ENCODE data around the gene NKPD1.

The NKPD1 gene

GRCh38 chr19:45160870-45161737 lies at the start of gene NKPD1:
NKPD1 (minus strand) TSS chr19:45160982; CDS start chr19:45160150, 832 bp downstream.
- DNase-seq = no peak

- no peak for DNase-seq
These were observed 45.5 kb upstream of the NKPD1 start for GRCh38 chr19:45206328-45206727.

- DNase-seq = no peak
These were observed 45.0 kb upstream of the NKPD1 start for GRCh38 chr19:45205810-45206209.

GRCh38 chr19:45202637-45203036 lies 41.9 kb upstream of the NKPD1 start:
- no peak for DNase-seq

- no peak for DNase-seq
These were observed 39.8 kb upstream of the NKPD1 start for GRCh38 chr19:45200568-45200967.

GRCh38 chr19:45195764-45196163 lies 35.0 kb upstream of the NKPD1 start:
- DNase-seq = no peak

GRCh38 chr19:45191375-45191774 lies 30.6 kb upstream of the NKPD1 start:
- DNase-seq = no peak

GRCh38 chr19:45189971-45190370 lies 29.2 kb upstream of the NKPD1 start:
- DNase-seq = no peak

- no peak for DNase-seq
These were observed 26.8 kb upstream of the NKPD1 start for GRCh38 chr19:45187421-45188100.

- DNase-seq = no peak
These were observed 25.9 kb upstream of the NKPD1 start for GRCh38 chr19:45186509-45187334.

- DNase-seq = no peak
These were observed 23.3 kb upstream of the NKPD1 start for GRCh38 chr19:45184115-45184514.

- no peak for DNase-seq
These were observed 22.0 kb upstream of the NKPD1 start for GRCh38 chr19:45182758-45183157.

- DNase-seq = no peak
These were observed 20.2 kb upstream of the NKPD1 start for GRCh38 chr19:45180936-45181335.

- no peak for DNase-seq
These were observed 19.1 kb upstream of the NKPD1 start for GRCh38 chr19:45179892-45180370.

GRCh38 chr19:45179072-45179891 lies 18.5 kb upstream of the NKPD1 start:
- DNase-seq = peak; percentile 30

GRCh38 chr19:45178262-45179071 lies 17.7 kb upstream of the NKPD1 start, which contains the start of gene BLOC1S3:
BLOC1S3 (plus strand) TSS chr19:45178784; CDS start chr19:45179297, 513 bp downstream.
- DNase-seq = peak; percentile 100

GRCh38 chr19:45177817-45178261 lies 17.1 kb upstream of the NKPD1 start, which contains the start of gene TRAPPC6A:
TRAPPC6A (minus strand) TSS chr19:45178237; CDS start chr19:45178218, 19 bp downstream.
- no peak for DNase-seq

GRCh38 chr19:45175515-45176345 lies 14.9 kb upstream of the NKPD1 start:
- DNase-seq = no peak

GRCh38 chr19:45173816-45174215 lies 13.0 kb upstream of the NKPD1 start:
- DNase-seq = no peak

- no peak for DNase-seq
These were observed 11.9 kb upstream of the NKPD1 start for GRCh38 chr19:45172611-45173208.
